Subcutaneous abdominal adipose tissue (tissue), 5 donors: Measurements from ENCODE around the gene BIN2.
"Not testable (repeated sequence)": the region's sequence is repeated elsewhere in the genome, so short reads cannot be mapped to it uniquely, and the experiment has no call there.

Experiments used
- H3K27ac ChIP-seq: one replicate; pipeline ENCODE4 v1.7.0; 2013; ENCODE audit warnings: low read depth, mild to moderate bottlenecking, inconsistent platforms, low read length, moderate library complexity
- H3K27me3 ChIP-seq, 5 donors: one replicate each; pipeline ENCODE4 v1.7.0; 2013; ENCODE audit warnings: low read length in 5 of 5, inconsistent platforms in 1 of 5; ENCODE audit not compliant: control insufficient read depth in 5 of 5, insufficient read depth in 4 of 5
- H3K36me3 ChIP-seq, 5 donors: one replicate each; pipeline ENCODE4 v1.7.0; 2013; ENCODE audit warnings: low read length in 5 of 5; ENCODE audit not compliant: control insufficient read depth in 5 of 5, insufficient read depth in 5 of 5
- H3K4me1 ChIP-seq, 5 donors: one replicate each; pipeline ENCODE4 v1.7.0; 2013; ENCODE audit warnings: low read length in 5 of 5, mild to moderate bottlenecking in 3 of 5, moderate library complexity in 1 of 5; ENCODE audit not compliant: control insufficient read depth in 5 of 5, insufficient read depth in 5 of 5
- H3K4me3 ChIP-seq, 5 donors: one replicate each; pipeline ENCODE4 v1.7.0; 2013; ENCODE audit warnings: low read length in 5 of 5, low read depth in 1 of 5
- H3K9ac ChIP-seq, 5 donors: one replicate each; pipeline ENCODE4 v1.7.0; 2013; ENCODE audit warnings: low read length in 5 of 5, mild to moderate bottlenecking in 4 of 5, moderate library complexity in 3 of 5
- H3K9me3 ChIP-seq, 5 donors: one replicate each; pipeline ENCODE4 v1.7.0; 2013; ENCODE audit warnings: low read length in 5 of 5; ENCODE audit not compliant: control insufficient read depth in 5 of 5
- donor health status: healthy.
- donor health status: healthy.
- donor health status: healthy.
- donor health status: healthy.
- donor health status: healthy.

BIN2 gene

GRCh38 chr12:51265024-51265423, 59.0 kb downstream of the BIN2 start:
- no peaks in the 10 kb centered on the region for H3K27me3 ChIP-seq
- H3K4me3 ChIP-seq: no peak overlapping the region
- H3K9me3 ChIP-seq: no peaks in the 10 kb centered on the region
- no peak overlapping the region for H3K9ac ChIP-seq
- peaks cover 0 to 13% (median 7%) of the 10 kb centered on the region in 5 donors for H3K4me1 ChIP-seq
- H3K27ac ChIP-seq: no peak overlapping the region
- H3K36me3 ChIP-seq: no peaks in the 10 kb centered on the region

GRCh38 chr12:51264297-51264696, 59.7 kb downstream of the BIN2 start:
- Histone ChIP-seq H3K27ac (no peak overlapping the region), H3K9ac (no peak overlapping the region), H3K9me3 (no peaks in the 10 kb centered on the region), H3K4me3 (no peak overlapping the region), H3K36me3 (no peaks in the 10 kb centered on the region), H3K4me1 (peaks cover 0 to 9% (median 4%) of the 10 kb centered on the region in 5 donors), H3K27me3 (no peaks in the 10 kb centered on the region)

- Histone ChIP-seq H3K9ac (no peak overlapping the region), H3K4me3 (no peak overlapping the region), H3K4me1 (peaks cover 0 to 3% (median 0%) of the 10 kb centered on the region in 5 donors), H3K27ac (no peak overlapping the region), H3K27me3 (no peaks in the 10 kb centered on the region), H3K9me3 (no peaks in the 10 kb centered on the region), H3K36me3 (no peaks in the 10 kb centered on the region)
Observed at GRCh38 chr12:51263341-51263740, 60.6 kb downstream of the BIN2 start.

GRCh38 chr12:51262758-51263177, 61.2 kb downstream of the BIN2 start:
- Histone ChIP-seq H3K9me3 (no peaks in the 10 kb centered on the region), H3K4me1 (peaks cover 0 to 3% (median 0%) of the 10 kb centered on the region in 5 donors), H3K27me3 (no peaks in the 10 kb centered on the region), H3K4me3 (no peak overlapping the region), H3K36me3 (no peaks in the 10 kb centered on the region), H3K27ac (no peak overlapping the region), H3K9ac (no peak overlapping the region)

- H3K27me3 ChIP-seq, H3K9me3 ChIP-seq, H3K27ac ChIP-seq, H3K9ac ChIP-seq, H3K4me1 ChIP-seq, H3K36me3 ChIP-seq, H3K4me3 ChIP-seq: not testable (repeated sequence)
Observed at GRCh38 chr12:51259600-51259999, 64.4 kb downstream of the BIN2 start.

GRCh38 chr12:51254536-51254935, 69.4 kb downstream of the BIN2 start:
- H3K27ac ChIP-seq: no peak overlapping the region
- H3K36me3 ChIP-seq: peaks cover 0 to 2% (median 0%) of the 10 kb centered on the region in 5 donors
- H3K9me3 ChIP-seq: no peaks in the 10 kb centered on the region

GRCh38 chr12:51253276-51253675, 70.7 kb downstream of the BIN2 start:
- H3K9me3 ChIP-seq: no peaks in the 10 kb centered on the region
- no peaks in the 10 kb centered on the region for H3K4me1 ChIP-seq
- no peak overlapping the region for H3K27ac ChIP-seq
- H3K36me3 ChIP-seq: peaks cover 0 to 2% (median 0%) of the 10 kb centered on the region in 5 donors
- H3K4me3 ChIP-seq: no peak overlapping the region
- no peaks in the 10 kb centered on the region for H3K27me3 ChIP-seq
- no peak overlapping the region for H3K9ac ChIP-seq

More at GRCh38 chr12:51254536-51254935, 69.4 kb downstream of the BIN2 start:
- Histone ChIP-seq H3K27me3 (no peaks in the 10 kb centered on the region), H3K4me1 (no peaks in the 10 kb centered on the region), H3K9ac (no peak overlapping the region), H3K4me3 (no peak overlapping the region)

- Histone ChIP-seq H3K36me3 (peaks cover 4 to 26% (median 15%) of the 10 kb centered on the region in 5 donors), H3K9me3 (no peaks in the 10 kb centered on the region), H3K27me3 (no peaks in the 10 kb centered on the region), H3K27ac (no peak overlapping the region), H3K9ac (peak overlapping the region in 2 of 5 donors; percentile 18 to 52), H3K4me3 (no peak overlapping the region), H3K4me1 (peaks cover 6 to 35% (median 23%) of the 10 kb centered on the region in 5 donors)
Observed at GRCh38 chr12:51247523-51248206, 76.3 kb downstream of the BIN2 start.

GRCh38 chr12:51246254-51246853, 77.6 kb downstream of the BIN2 start:
- peak overlapping the region in 1 of 5 donors; percentile 4 for H3K9ac ChIP-seq
- H3K27ac ChIP-seq: peak overlapping the region; percentile 37
- H3K4me3 ChIP-seq: peak overlapping the region in 3 of 5 donors; percentile 23 to 44 (median 31)
- peaks cover 6 to 41% (median 29%) of the 10 kb centered on the region in 5 donors for H3K4me1 ChIP-seq
- H3K36me3 ChIP-seq: peaks cover 9 to 39% (median 26%) of the 10 kb centered on the region in 5 donors
- H3K9me3 ChIP-seq: no peaks in the 10 kb centered on the region
- H3K27me3 ChIP-seq: no peaks in the 10 kb centered on the region

GRCh38 chr12:51245476-51246253, 78.3 kb downstream of the BIN2 start:
- Histone ChIP-seq H3K36me3 (peaks cover 13 to 46% (median 33%) of the 10 kb centered on the region in 5 donors), H3K4me1 (peaks cover 6 to 47% (median 36%) of the 10 kb centered on the region in 5 donors), H3K9ac (no peak overlapping the region), H3K4me3 (peak overlapping the region in 3 of 5 donors; percentile 23 to 44 (median 31)), H3K9me3 (no peaks in the 10 kb centered on the region), H3K27me3 (no peaks in the 10 kb centered on the region), H3K27ac (peak overlapping the region; percentile 37)
